GM12878 (cell line): ENCODE results near the gene C11orf97.

Source experiments
- GABPA ChIP-seq: IDR thresholded peaks from 2 replicates; pipeline ENCODE4 v1.6.1; 2014; ENCODE audit warnings: antibody characterized with exemption, low read depth, mild to moderate bottlenecking, inconsistent platforms
- NR2C1 ChIP-seq: fragments of 450-650 bp; IDR thresholded peaks from 2 replicates; pipeline ENCODE4 v1.6.1; 2017; ENCODE audit warnings: antibody characterized with exemption, mild to moderate bottlenecking, moderate library complexity
- NR2C2 ChIP-seq: IDR thresholded peaks from 2 replicates; pipeline ENCODE4 v1.6.1; 2011; ENCODE audit warnings: borderline replicate concordance, low read depth; ENCODE audit not compliant: control insufficient read depth, insufficient read length
- PML ChIP-seq: IDR thresholded peaks from 2 replicates; pipeline ENCODE4 v1.6.1; 2012; ENCODE audit warnings: low read length, inconsistent platforms
- RAD21 ChIP-seq: IDR thresholded peaks from 2 replicates; pipeline ENCODE4 v1.6.1; 2011; ENCODE audit warnings: mild to moderate bottlenecking, low read depth, low read length, moderate library complexity; ENCODE audit not compliant: insufficient read depth
- TAF1 ChIP-seq: IDR thresholded peaks from 2 replicates; pipeline ENCODE4 v1.6.1; 2011; ENCODE audit warnings: mild to moderate bottlenecking, low read depth, low read length, borderline replicate concordance
- YBX1 ChIP-seq: fragments of 450-650 bp; IDR thresholded peaks from 2 replicates; pipeline ENCODE4 v1.6.1; 2016; ENCODE audit warnings: antibody characterized with exemption
- ZSCAN29 ChIP-seq: fragments of 450-650 bp; IDR thresholded peaks from 2 replicates; pipeline ENCODE4 v1.6.1; 2017; ENCODE audit warnings: mild to moderate bottlenecking, moderate library complexity
- TF ChIP-seq, protein P1 (sequence below), 3 experiments: IDR thresholded peaks in 2 of 3; conservative IDR thresholded peaks in 1 of 3; 2 replicates each; pipeline ENCODE4 v1.5.1; 2011; ENCODE audit warnings: low read depth in 3 of 3, low read length in 3 of 3, mild to moderate bottlenecking in 3 of 3, control low read depth in 2 of 3, moderate library complexity in 2 of 3, inconsistent platforms in 1 of 3, mixed read lengths in 1 of 3; ENCODE audit not compliant: control insufficient read depth in 2 of 3, insufficient read depth in 1 of 3; ENCODE audit errors: extremely low read depth in 1 of 3

GRCh38 chr11:94472916-94473799 lies 39.1 kb upstream of the C11orf97 start:
- TF ChIP-seq NR2C2 (no peak), TAF1 (no peak), GABPA (no peak), NR2C1 (no peak), YBX1 (no peak), PML (no peak; the same call in 1 of the 2 replicates), ZSCAN29 (no peak), RAD21 (no peak)
- TF ChIP-seq, protein P1, sequence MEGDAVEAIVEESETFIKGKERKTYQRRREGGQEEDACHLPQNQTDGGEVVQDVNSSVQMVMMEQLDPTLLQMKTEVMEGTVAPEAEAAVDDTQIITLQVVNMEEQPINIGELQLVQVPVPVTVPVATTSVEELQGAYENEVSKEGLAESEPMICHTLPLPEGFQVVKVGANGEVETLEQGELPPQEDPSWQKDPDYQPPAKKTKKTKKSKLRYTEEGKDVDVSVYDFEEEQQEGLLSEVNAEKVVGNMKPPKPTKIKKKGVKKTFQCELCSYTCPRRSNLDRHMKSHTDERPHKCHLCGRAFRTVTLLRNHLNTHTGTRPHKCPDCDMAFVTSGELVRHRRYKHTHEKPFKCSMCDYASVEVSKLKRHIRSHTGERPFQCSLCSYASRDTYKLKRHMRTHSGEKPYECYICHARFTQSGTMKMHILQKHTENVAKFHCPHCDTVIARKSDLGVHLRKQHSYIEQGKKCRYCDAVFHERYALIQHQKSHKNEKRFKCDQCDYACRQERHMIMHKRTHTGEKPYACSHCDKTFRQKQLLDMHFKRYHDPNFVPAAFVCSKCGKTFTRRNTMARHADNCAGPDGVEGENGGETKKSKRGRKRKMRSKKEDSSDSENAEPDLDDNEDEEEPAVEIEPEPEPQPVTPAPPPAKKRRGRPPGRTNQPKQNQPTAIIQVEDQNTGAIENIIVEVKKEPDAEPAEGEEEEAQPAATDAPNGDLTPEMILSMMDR (IDR thresholded peaks at IDR 0.05 in 2 of 3, conservative IDR thresholded peaks at IDR 0.05 in 1 of 3; ENCODE audit: control insufficient read depth in 2 of 3, extremely low read depth in 1 of 3, insufficient read depth in 1 of 3, low read depth in 3 of 3, low read length in 3 of 3) = no peak
